GM18519 (cell line): ENCODE data around the gene NINJ2.

Experiments
- ATAC-seq: cut with Tn5 transposase; IDR thresholded peaks from one replicate; pipeline ENCODE4 v1.9.1; 2021; ENCODE audit warnings: mild to moderate bottlenecking, moderate library complexity; ENCODE audit not compliant: unreplicated experiment, low FRiP score

Gene NINJ2

DNA sequence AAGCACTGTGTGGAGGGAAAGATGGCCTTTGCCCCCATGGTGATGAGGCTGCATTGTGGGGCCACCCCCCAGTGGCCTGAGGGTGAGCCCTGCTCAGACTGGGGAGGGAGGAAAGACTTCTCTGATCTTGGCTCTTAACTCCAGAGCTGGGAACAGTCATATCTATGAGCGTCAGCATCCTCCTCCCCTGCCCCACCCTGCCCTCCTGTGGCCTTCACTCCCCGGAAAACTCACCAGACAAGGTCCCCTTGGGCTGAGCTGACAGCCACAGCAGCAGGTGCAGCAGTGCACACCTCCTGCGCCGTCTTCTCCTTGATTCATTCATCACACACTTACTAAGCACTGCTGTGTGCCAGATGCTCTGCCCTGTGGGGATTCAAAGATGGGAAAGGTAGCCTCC lies 104.7 kb downstream of the NINJ2 start:
- ATAC-seq = no peak

DNA sequence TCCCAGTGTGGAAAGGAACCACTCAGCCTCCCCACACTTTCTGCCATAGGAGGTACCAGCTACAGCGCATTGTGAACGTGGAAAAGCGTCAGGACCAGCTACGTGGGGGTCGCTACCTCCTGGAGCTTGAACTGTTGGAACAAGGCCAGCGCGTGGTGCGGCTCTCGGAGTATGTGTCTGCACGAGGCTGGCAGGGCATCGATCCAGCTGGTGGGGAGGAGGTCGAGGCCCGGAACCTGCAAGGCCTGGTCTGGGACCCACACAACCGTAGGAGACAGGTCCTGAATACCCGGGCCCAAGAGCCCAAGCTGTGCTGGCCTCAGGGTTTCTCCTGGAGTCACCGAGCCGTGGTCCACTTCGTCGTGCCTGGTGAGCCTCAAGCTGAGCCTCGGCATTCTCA lies 106.7 kb downstream of the NINJ2 start:
- no peak for ATAC-seq

DNA sequence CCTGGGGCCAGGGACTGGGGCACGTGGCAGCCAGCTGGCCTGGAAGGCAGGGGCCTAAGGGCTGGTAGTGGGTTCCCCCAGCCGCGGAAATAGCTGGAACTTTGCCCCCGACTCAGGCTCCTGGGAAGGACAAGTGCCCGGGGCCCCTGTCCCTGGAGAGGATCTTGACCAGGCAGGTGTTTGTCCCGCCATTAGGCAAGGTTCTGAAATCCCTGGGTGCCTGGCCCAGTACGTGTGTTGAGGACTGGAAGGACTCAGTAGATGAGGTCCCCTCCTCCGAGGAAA lies 109.3 kb downstream of the NINJ2 start:
- no peak for ATAC-seq

DNA sequence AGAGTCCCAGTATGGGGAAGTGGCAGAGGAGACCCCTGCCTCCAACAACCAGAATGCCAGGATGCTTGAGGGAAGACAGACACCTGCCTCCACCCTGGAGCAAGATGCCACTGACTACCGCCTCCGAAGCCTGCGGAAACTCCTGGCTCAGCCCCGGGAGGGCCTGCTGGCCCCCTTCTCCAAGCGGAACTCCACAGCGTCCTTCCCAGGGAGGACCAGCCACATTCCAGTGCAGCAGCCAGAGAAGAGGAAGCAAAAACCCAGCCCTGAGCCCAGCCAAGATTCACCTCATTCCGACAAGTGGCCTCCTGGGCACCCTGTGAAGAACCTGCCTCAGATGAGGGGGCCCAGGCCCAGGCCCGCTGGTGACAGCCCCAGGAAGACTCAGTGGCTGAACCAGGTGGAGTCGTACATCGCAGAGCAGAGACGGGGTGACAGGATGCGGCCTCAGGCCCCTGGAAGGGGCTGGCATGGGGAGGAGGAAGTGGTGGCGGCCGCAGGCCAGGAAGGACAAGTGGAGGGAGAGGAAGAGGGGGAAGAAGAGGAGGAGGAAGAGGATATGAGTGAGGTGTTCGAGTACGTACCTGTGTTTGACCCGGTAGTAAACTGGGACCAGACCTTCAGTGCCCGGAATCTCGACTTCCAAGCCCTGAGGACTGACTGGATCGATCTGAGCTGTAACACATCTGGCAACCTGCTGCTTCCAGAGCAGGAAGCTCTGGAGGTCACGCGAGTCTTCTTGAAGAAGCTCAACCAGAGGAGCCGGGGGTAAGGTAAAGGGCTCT lies 109.8 kb downstream of the NINJ2 start:
- ATAC-seq = no peak

DNA sequence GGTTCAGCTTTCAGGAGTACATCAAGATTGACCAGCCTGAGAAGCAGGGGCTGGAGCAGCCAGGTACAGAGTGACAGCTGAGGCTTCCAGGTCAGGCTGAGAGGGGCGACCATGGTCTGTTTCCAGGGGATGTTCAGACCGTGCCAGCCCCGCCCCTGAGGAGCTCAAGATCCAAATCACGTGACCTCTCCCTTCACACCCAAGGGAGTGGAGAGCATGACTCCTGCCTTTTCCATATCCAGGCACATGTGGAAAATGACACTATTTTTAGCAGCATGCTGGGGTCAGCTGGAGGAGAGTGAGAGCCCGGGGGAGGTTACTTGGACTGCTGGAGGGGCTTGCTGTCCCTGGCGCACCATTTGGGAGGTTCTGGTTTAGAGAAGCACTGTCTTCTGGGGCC lies 110.8 kb downstream of the NINJ2 start:
- ATAC-seq = no peak

DNA sequence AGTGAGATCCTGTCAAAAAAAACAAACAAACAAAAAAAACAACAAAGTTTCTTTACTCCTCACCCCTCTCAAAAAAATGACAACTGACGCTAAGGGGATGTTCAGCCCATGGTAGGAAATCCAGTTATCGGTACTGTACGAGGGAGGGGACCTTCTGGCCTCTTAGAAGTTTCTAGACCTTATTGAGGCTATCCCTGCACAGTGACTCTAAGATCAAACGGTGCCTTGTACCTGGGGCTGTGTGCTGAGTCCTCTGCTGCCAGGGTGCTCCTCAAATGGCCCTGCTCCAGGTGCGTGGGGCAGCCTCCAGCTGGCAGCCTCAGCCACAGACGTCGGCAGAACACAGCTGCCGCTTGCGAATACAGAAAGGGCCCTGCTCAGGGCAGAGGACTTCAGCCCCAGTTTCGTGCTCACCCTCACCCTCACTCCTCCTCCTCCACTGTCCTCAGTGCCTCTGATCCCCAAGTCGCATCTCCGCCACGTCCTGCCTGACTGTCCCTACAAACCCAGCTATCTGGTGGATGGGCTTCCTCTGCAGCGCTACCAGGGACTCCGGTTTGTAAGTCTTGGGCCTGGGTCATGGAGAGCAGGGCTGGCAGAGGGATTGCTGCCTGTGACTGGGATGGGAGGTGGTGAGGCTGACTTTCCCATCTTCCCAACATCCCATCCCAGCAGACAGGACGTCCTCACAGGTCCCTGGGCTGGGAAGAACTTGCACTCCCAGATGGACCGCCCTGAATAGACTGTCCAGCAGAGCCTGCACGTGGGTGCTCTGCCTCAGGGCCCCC lies 112.6 kb downstream of the NINJ2 start:
- no peak for ATAC-seq

DNA sequence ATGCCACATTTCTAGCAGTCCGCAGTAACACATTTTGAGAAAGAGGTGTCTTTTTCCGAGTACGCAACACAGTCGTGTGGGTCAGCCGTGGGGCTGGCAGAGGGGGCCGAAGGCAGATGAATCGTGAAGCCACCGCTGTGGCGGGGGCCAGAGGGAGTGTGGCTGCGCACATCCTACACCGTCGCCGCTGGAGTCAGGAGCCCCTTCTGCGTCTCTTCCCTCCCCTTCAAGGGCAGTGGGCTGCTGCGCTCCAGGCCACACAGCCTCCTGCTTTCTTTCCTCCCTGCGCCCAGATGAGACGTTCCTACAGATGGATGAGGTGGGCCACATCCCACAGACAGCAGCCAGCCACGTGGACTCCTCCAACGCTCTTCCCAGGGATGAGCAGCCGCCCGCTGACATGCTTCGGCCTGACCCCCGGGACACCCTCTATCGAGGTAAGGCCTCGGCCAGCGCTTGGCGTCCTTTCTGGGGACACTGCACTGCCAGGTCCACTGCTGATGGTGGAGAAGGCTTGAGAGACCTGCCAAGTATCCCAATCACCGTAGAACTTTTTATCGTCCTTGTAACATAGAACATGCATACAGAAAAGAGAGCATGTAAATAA lies 113.7 kb downstream of the NINJ2 start:
- ATAC-seq = no peak

DNA sequence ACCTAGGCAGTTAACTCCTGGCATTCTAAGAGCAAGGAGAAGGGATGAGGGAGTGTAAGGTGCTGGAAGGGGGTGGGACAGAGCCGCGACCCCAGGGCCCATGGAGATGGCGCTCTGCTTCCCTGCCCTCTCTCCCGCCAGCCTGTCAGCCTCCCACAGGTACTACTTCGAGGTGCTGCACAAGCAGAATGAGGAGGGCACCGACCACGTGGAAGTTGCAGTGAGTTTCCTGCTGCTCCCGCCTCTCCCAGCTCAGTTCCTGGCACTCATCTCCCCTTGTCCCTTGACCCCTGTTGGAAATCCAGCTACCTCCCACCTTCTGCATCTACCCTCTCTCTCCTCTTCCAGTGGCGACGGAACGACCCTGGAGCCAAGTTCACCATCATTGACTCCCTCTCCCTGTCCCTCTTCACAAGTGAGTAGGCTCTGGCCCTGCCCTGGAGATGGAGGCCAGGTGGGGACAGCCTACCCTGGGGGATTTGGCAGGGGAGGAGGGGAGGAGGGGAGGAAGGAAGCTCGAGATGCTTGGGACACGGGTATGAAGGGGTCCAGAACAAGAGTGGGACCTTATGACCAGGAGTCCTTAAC lies 115.3 kb downstream of the NINJ2 start:
- ATAC-seq = no peak

DNA sequence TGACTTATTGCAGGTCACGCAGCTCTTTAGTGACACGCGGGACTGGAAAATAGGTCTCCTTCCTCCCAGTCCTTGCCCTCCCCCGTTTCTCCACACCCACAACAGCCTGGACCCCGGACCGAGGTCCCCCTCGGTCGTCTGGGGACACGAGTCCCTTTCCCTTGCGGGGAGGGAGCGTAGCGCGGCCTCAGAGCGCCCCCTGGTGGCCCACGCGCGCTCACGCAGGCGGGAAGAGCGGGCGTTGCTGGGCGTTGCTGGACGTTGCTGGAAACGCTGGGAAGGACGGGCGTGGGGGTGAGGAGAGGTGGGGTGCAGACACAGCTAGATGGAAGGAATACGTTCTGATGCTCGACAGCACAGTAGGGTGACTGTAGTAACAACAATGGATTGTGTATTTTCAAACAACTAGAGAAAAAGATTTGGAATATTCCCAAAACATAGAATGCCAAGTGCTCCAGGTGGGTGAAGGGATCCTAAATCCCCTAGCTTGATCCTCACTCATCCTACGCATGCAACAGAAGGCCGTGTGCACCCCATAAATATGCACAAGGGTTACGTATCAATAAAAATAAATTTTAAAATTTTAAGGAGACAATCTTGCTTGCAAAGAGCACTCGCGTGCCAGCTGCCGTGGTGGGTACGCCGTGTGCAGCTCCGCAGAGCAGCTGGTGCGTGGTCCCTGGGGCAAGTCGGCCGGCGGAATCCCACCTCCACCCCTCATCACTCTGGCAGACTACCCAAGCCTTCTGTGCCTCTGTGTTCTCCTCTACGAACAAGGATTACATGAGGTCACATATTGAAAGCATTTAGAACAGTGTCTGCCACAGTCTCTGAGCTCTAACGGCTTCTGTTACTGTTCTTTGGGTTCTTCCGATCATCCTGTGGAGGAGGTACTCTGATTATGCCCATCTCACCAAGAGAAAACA lies 116.1 kb downstream of the NINJ2 start:
- no peak for ATAC-seq

DNA sequence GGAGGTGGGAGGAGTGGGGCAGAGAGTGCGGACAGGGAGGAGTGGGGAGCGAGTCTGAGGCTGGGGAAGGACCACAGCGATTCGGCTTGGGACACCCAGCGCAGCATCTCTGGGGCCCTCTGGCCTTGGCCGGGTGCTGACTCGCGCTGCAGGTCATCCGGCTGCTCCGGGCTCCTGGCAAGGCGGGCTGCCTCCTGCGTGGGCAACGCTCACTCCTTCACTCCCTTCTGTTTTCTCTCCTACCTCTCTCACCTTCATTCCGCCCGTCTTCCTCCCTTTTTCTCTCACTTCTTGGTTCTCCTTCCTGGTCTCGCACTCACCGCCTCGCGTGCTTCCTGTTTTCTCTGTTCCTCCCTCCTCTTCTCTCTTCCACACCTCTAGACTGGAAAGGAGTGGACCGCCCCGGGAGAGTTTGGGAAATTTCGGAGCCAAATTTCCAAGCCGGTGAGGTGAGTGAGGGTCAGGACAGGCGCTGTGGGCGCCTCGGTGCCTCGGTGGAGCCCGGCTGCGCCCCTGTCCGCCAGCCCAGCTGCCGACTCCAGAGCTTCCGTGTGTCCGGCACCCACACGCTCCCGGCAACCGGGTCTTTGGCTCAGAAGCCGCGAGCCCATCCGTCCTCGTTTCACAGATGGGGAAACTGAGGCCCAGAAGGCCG lies 116.9 kb downstream of the NINJ2 start:
- no peak for ATAC-seq

DNA sequence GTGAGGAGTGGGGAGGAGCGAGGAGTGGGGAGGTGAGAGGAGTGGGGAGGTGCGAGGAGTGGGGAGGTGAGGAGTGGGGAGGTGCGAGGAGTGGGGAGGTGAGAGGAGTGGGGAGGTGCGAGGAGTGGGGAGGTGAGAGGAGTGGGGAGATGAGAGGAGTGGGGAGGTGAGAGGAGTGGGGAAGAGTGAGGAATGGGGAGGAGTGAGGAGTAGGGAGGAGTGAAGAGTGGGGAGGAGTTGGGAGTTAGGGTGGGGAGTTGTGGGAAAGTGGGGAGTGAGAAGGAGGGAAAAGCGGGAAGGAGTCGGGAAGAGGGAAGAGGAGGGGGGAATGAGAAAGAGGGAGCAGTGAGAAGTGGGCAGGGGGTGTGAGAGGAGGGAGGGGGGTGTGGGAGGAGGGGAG lies 117.4 kb downstream of the NINJ2 start:
- no peak for ATAC-seq

DNA sequence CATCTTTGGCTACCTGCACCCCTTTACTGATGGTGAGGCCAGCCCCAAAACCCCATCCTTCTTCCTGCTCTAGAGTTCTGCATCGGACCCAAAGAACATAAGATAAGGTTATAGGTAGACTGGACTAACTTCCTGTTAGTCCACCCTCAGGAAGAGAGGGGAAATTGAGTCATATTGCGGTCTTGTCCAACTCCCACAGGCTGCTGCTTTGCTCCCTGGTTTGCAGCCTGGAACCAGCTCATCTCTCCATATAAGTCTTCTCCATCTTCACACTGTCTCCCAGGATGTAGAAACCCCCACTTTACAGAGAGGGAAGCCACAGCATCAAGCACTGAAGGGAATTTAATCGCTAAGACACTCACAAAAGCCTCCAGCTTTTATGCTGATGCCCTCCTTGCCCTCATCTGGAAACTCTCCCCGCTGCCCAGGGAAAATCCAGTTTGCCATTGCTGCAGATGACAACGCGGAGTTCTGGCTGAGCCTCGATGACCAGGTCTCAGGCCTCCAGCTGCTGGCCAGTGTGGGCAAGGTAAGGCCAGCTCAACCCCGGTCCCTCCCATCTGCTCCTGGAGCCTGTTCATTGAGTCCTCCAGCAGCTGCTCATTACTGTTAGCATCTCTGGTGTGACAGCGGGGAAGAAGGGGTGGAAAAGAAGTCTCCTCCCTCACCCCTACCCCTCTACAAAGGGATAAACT lies 118.2 kb downstream of the NINJ2 start:
- ATAC-seq = no peak

DNA sequence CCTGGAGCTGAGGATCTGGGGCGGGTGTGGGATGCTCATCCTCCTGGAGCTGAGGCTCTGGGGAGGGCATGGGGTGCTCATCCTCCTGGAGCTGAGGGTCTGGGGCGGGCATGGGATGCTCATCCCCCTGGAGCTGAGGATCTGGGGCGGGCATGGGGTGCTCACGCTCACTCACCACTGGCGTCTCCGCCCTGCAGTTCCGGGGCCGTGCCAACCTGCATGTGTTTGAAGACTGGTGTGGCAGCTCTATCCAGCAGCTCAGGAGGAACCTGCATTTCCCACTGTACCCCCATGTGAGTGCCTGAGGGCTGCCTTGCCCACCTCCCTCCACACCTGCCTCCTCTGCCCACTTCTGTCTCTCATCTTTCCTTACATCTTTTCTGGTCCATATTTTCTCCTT lies 119.1 kb downstream of the NINJ2 start:
- no peak for ATAC-seq

DNA sequence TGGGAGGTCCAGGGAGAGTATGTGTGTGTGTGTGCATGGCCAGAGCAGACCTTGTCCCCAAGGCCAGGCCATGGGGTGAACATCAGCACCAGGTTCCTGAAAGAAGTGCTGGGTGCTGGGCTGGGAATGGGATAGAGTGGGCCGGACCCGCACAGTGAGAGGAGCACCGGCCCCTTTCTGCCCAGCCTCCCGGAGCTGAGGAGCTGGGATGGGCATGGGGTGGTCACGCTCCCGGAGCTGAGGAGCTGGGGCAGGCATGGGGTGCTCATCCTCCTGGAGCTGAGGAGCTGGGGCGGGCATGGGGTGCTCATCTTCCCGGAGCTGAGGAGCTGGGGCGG lies 120.2 kb downstream of the NINJ2 start:
- no peak for ATAC-seq

DNA sequence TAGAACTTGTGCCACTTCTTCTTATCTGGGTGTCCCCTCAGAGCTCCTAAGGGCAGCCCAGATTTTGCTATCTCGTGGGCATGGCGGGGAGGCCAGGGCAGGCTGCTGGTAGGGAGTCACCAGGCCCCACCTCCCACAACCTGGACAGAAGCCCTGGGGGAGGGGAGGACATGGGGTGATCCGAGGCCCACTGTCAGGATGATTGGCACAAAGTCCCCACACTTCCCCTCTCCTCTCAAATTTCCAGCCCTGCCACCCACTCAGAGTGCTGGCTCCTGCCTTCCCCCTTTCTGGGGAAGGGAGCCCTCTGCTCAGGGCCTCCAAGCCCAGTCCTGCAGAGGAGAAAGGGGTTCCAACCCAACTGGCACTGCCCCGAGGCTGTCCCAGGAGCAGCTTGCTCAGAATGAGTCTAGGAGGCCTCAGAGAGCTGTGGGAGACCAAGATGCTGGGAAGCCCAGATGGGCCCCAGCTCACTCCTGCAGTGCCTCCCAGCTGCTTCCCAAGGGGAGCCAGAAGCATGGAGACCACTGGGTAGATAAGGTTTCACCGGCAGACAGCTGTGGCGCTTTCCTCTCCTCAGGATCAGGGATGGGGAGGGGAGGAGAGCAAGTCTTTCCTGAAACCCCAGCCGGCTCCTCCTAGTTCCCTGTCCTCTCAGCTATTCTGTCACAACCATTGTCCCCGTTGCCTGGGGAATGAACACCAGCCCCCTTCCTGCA lies 120.7 kb downstream of the NINJ2 start:
- ATAC-seq = no peak

DNA sequence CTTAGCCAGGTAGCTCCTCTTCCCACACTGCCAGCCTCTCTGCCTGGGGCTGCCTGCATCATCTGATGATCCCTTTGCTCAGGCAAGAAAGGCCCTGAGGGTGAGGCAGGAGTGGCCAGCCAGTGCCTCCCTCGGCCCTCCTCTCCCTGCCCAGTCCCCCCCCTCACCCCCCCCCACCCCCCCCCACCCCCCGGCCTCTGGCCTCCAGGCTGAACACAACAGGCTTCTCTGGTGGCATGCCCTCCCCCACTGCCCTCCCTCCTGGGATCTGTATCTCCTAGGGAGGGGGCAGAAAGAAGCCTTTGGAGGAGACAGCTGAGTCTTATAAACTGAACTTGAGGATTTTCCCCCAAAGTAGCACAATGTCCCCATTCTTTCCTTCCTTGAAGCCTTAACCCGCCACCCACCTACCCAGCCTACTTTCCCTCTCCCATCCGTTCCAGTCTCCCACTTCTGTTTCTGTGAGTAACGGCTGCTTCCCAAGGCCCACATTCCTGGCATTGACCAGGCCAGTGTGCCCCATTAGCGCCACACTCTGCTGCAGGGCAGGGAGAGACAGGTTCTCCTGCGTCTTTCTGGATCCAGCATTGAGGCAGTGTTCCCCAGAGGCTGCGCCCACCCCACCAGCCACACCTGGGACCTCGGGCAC lies 121.4 kb downstream of the NINJ2 start:
- ATAC-seq = no peak

DNA sequence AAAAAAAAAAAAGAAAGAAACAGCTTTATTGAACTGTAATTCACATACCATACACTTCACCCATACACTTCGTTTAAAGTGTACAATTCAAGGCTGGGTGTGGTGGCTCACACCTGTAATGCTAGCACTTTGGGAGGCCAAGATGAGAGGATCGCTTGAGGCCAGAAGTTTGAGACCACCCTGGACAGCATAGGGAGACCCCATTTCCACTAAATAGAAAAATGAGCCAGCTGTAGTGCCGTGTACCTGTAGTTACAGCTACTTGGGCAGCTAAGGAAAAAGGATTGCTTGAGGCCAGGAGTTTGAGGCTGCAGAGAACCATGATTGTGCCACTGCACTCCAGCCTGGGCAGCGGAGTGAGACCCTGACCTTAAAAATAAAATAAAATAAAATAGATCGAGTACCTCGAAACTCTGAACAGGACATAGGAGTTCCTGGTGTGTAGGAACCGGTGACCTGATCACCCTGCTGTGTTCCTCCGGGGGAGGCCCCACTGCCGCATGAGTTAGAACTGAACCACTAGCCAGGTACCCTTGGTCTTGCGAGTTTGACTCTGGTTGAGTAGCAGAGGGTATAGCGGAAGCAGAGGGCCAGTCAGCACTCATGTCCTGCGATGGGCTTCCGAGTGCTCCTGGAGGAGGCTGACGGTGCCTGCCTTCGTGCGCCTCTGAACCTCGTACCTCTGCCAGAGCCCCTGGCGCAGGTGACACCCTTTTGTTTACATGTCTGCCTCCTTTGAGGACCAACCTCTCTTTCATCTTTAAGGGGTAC lies 123.5 kb downstream of the NINJ2 start:
- ATAC-seq = no peak
